Hematopoietic multipotent progenitor cell (in vitro differentiated cells): ENCODE results near the gene LIMS1. TPM values are rescaled to one million over a fixed set of nuclear protein-coding genes. Genes with fewer than 3 reads are reported as not detected.
"Not testable (repeated sequence)": the region's sequence is repeated elsewhere in the genome, so short reads cannot be mapped to it uniquely, and the experiment has no call there.

ENCODE experiments used
- DNase-seq, 3 donors: peaks; one replicate each; pipeline ENCODE4 v3.0.0-alpha.2; 2011 to 2015; ENCODE audit warnings: low read depth in 2 of 3, low spot score in 2 of 3
- total RNA-seq: library from RNA; depleted of rRNA; stranded (reverse); fragments of >200 nt; gene quantifications from one replicate; pipeline ENCODE4 v1.2.3, GENCODE V29; 2012

LIMS1 gene
- total RNA-seq, 1 donor, result 198 TPM

- DNase-seq, result no peak
These were observed 14.1 kb downstream of the LIMS1 start for GRCh38 chr2:108548208-108549003.

GRCh38 chr2:108552566-108552965 is 18.3 kb downstream of the LIMS1 start:
- no peak for DNase-seq

- DNase-seq, result no peak
These were observed 19.1 kb downstream of the LIMS1 start for GRCh38 chr2:108553209-108553919.

- no peak for DNase-seq
These were observed 20.3 kb downstream of the LIMS1 start for GRCh38 chr2:108554528-108554927.

GRCh38 chr2:108555572-108555971 is 21.3 kb downstream of the LIMS1 start:
- DNase-seq, result no peak

- not testable (repeated sequence) for DNase-seq
These were observed 22.3 kb downstream of the LIMS1 start for GRCh38 chr2:108556581-108556980.

GRCh38 chr2:108560241-108560811 is 26.1 kb downstream of the LIMS1 start:
- DNase-seq, result no peak

GRCh38 chr2:108560895-108561530 is 26.7 kb downstream of the LIMS1 start:
- no peak for DNase-seq

GRCh38 chr2:108562274-108562673 is 28.0 kb downstream of the LIMS1 start:
- no peak for DNase-seq

- DNase-seq, result no peak
These were observed 30.2 kb downstream of the LIMS1 start for GRCh38 chr2:108564510-108564909.

GRCh38 chr2:108565778-108566375 is 31.6 kb downstream of the LIMS1 start:
- no peak for DNase-seq

- no peak for DNase-seq
These were observed 36.1 kb downstream of the LIMS1 start for GRCh38 chr2:108570416-108570815.

- no peak for DNase-seq
These were observed 37.0 kb downstream of the LIMS1 start for GRCh38 chr2:108571286-108571685.

- no peak for DNase-seq
These were observed 38.8 kb downstream of the LIMS1 start for GRCh38 chr2:108573061-108573460.

GRCh38 chr2:108574332-108574731 is 40.1 kb downstream of the LIMS1 start:
- DNase-seq, result no peak

- no peak for DNase-seq
These were observed 41.1 kb downstream of the LIMS1 start for GRCh38 chr2:108575132-108575966.

- DNase-seq, result no peak
These were observed 42.8 kb downstream of the LIMS1 start for GRCh38 chr2:108577099-108577498.

- DNase-seq, result no peak
These were observed 45.4 kb downstream of the LIMS1 start for GRCh38 chr2:108579623-108580022.

- no peak for DNase-seq
These were observed 45.8 kb downstream of the LIMS1 start for GRCh38 chr2:108580050-108580449.
